A673 (cell line): ENCODE results near the gene GRIK1. TPM values are rescaled to one million over a fixed set of nuclear protein-coding genes. Genes with fewer than 3 reads are reported as not detected.

Experiments
- BruUV-seq: library from RNA; stranded (reverse); fragments of 400-500 nt; replicated peaks from 2 replicates; lab custom pipeline; 2021; lab: Mats Ljungman, UMichigan
- CTCF ChIA-PET: fragments of 300-600 bp; sonication (Branson Sonifier 250); formaldehyde crosslinking; loops from one replicate; lab custom pipeline; 2022; ENCODE audit warnings: antibody characterized with exemption; lab: Charles Lee
- POLR2A ChIA-PET: fragments of 300-600 bp; sonication (Branson Sonifier 250); formaldehyde crosslinking; loops from one replicate; lab custom pipeline; 2022; ENCODE audit warnings: antibody characterized with exemption; ENCODE audit not compliant: low non-redundant PET; lab: Charles Lee
- DNase-seq: peaks from one replicate; pipeline ENCODE4 v3.0.0-alpha.2; 2015; ENCODE audit warnings: low spot score
- H3K27ac ChIP-seq: fragments of 200-600 bp; sonication (generic); 2 replicates; pipeline ENCODE4 v1.5.1; 2016; ENCODE audit warnings: mixed run types, low read depth, mild to moderate bottlenecking, mixed read lengths, antibody characterized with exemption, low read length; ENCODE audit not compliant: poor library complexity, severe bottlenecking
- H3K27me3 ChIP-seq: fragments of 200-600 bp; sonication (generic); replicated peaks from 2 replicates; pipeline ENCODE4 v1.6.1; 2017; ENCODE audit warnings: mixed run types, low read depth, mild to moderate bottlenecking, mixed read lengths, antibody characterized with exemption, low read length; ENCODE audit not compliant: insufficient read depth, poor library complexity
- H3K36me3 ChIP-seq: fragments of 200-600 bp; sonication (generic); 2 replicates; pipeline ENCODE4 v1.6.1; 2016; ENCODE audit warnings: mixed run types, mild to moderate bottlenecking, mixed read lengths, antibody characterized with exemption, low read length; ENCODE audit not compliant: insufficient read depth, poor library complexity, severe bottlenecking
- H3K4me1 ChIP-seq: fragments of 200-600 bp; sonication (generic); 2 replicates; pipeline ENCODE4 v1.6.1; 2017; ENCODE audit warnings: mixed run types, mild to moderate bottlenecking, mixed read lengths, antibody characterized with exemption, low read length; ENCODE audit not compliant: insufficient read depth, poor library complexity, severe bottlenecking
- H3K4me3 ChIP-seq: fragments of 200-600 bp; sonication (generic); 2 replicates; pipeline ENCODE4 v1.5.1; 2016; ENCODE audit warnings: low read depth, mixed run types, mild to moderate bottlenecking, mixed read lengths, low read length; ENCODE audit not compliant: poor library complexity, severe bottlenecking
- H3K9me3 ChIP-seq: fragments of 200-600 bp; sonication (generic); 2 replicates; pipeline ENCODE4 v1.6.1; 2016; ENCODE audit warnings: mixed run types, low read depth, mild to moderate bottlenecking, mixed read lengths, antibody characterized with exemption, low read length; ENCODE audit not compliant: poor library complexity, severe bottlenecking
- CTCF ChIP-seq: fragments of 300-800, 200-600 bp; sonication (generic); conservative IDR thresholded peaks from 2 replicates; pipeline ENCODE4 v1.5.1; 2017; ENCODE audit warnings: low read depth, mild to moderate bottlenecking, antibody characterized with exemption, low read length, moderate library complexity, mixed read lengths
- EZH2 ChIP-seq: fragments of 200-600 bp; sonication (generic); IDR thresholded peaks from 2 replicates; pipeline ENCODE4 v1.6.1; 2017; ENCODE audit warnings: borderline replicate concordance, low read depth, mild to moderate bottlenecking, mixed read lengths, antibody characterized with exemption, low read length; ENCODE audit not compliant: poor library complexity, severe bottlenecking
- intact Hi-C: fragments of 100-400 bp; cut with micrococcal nuclease; formaldehyde crosslinking; loops from one replicate; pipeline ENCODE4 v1.10.0; 2022; ENCODE audit not compliant: unreplicated experiment
- total RNA-seq: library from RNA; stranded (reverse); gene quantifications from 2 replicates; pipeline ENCODE4 v1.2.3, GENCODE V29; 2021

GRIK1 gene
- total RNA-seq, 1 experiment from 2014 or later = 0.67 TPM

DNA sequence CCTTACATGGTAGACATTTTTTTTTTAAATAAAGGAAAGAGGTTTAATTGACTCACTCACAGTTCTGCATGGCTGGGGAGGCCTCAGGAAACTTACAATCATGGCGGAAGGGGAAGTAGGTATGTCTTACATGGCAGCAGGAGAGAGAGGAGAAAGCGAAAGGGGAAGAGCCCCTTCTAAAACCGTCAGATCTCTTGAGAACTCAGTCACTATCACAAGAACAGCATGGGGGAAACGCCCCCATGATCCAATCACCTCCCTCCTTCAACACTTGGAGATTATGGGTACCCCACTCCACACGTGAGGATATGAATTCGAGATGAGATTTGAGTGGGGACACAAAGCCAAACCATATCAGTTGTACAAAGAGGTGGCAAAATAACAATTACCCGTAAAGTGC lies 301.7 kb downstream of the GRIK1 start:
- BruUV-seq = no TSS peak
- Histone ChIP-seq H3K36me3 (no peaks in the 10 kb centered on the region), H3K27me3 (no peaks in the 10 kb centered on the region), H3K9me3 (no peaks in the 10 kb centered on the region), H3K4me3 (no peak overlapping the region), H3K4me1 (no peaks in the 10 kb centered on the region), H3K27ac (no peak overlapping the region)
- TF ChIP-seq EZH2 (no peak), CTCF (no peak)
- POLR2A ChIA-PET = no interaction called here
- CTCF ChIA-PET = no interaction called here
- intact Hi-C loops = no loop called here
- DNase-seq = no peak

DNA sequence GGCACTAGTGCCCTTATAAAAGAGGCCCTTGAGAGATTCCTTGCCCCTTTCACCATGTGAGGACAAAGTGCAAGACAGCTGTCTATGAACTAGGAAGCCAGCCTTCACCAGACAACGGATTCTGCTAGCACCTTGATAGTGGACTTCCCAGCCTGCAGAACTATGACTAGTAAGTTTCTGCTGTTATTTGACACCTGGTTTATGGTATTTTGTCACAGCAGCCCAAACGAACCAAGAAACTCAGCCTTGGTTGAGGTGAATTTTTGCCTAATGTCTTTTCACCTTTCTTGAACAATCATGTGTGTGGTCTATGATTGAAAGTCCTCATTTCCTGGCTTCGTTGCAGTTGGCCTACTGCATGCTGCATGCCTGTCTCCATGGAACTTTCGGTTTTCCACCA lies 302.2 kb downstream of the GRIK1 start:
- H3K27me3 ChIP-seq = no peaks in the 10 kb centered on the region
- H3K4me3 ChIP-seq = no peak overlapping the region
- intact Hi-C loops = no loop called here
- H3K27ac ChIP-seq = no peak overlapping the region
- no peak for DNase-seq
- H3K9me3 ChIP-seq = no peaks in the 10 kb centered on the region
- ChIA-PET POLR2A (no interaction called here), CTCF (no interaction called here)
- no TSS peak for BruUV-seq
- TF ChIP-seq CTCF (no peak), EZH2 (no peak)
- no peaks in the 10 kb centered on the region for H3K36me3 ChIP-seq
- H3K4me1 ChIP-seq = no peaks in the 10 kb centered on the region

DNA sequence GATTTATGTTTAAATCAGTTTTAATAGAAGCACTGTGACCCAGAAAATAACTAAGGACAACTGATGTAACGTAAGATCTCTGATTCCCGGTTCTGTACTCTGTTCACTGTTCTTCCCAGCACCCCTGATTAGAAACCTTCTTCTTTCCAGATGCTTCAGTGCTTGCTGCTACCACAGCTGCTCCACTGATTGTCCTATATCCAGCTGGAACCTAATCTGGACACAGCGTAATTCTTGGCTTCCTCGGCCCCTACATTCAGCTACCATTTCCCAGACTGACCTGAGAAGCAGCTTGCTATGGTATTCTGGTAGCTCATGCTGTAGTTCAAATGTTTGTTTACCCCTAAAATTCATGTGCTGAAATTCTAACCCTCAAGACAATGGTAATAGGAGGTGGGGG lies 302.7 kb downstream of the GRIK1 start:
- no peak overlapping the region for H3K27ac ChIP-seq
- no peaks in the 10 kb centered on the region for H3K36me3 ChIP-seq
- no peaks in the 10 kb centered on the region for H3K9me3 ChIP-seq
- POLR2A ChIA-PET = no interaction called here
- no TSS peak for BruUV-seq
- DNase-seq = no peak
- TF ChIP-seq CTCF = no peak
- TF ChIP-seq EZH2 = no peak
- CTCF ChIA-PET = no interaction called here
- H3K4me3 ChIP-seq = no peak overlapping the region
- no peaks in the 10 kb centered on the region for H3K27me3 ChIP-seq
- no peaks in the 10 kb centered on the region for H3K4me1 ChIP-seq
- intact Hi-C loops = no loop called here
